GM19351 (cell line): ENCODE measurements around the gene ZC3HAV1L.
"Not testable (repeated sequence)": the region's sequence is repeated elsewhere in the genome, so short reads cannot be mapped to it uniquely, and the experiment has no call there.

Source experiments
- ATAC-seq: cut with Tn5 transposase; IDR thresholded peaks from one replicate; pipeline ENCODE4 v1.9.1; 2021; ENCODE audit warnings: mild to moderate bottlenecking, moderate library complexity; ENCODE audit not compliant: unreplicated experiment

The ZC3HAV1L gene, protein sequence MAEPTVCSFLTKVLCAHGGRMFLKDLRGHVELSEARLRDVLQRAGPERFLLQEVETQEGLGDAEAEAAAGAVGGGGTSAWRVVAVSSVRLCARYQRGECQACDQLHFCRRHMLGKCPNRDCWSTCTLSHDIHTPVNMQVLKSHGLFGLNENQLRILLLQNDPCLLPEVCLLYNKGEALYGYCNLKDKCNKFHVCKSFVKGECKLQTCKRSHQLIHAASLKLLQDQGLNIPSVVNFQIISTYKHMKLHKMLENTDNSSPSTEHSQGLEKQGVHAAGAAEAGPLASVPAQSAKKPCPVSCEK

DNA sequence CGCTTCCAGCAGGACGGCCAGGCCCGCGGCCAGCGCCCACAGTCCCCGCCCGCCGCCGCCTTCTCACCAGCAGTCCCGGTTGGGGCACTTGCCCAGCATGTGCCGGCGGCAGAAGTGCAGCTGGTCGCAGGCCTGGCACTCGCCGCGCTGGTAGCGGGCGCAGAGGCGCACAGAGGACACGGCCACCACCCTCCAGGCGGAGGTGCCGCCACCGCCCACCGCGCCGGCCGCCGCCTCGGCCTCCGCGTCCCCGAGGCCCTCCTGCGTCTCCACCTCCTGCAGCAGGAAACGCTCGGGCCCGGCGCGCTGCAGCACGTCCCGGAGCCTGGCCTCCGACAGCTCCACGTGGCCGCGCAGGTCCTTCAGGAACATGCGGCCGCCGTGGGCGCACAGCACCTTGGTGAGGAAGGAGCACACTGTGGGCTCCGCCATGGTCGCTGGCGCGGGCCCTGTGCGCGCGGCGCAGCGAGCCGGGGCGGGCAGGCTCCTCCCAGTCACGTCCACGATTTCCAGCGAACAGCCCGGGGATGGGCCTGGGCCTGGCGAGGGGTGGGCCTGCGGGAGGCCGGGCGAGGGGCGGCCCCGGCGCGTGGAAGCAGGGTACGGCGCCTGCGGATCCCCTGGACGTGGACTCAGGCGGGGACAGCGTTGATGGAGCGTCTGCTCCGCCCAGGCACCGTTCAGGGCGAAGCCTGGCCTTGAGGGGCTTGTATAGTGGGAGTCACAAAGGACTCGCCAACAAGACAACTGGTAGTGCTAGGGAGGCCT lies at the start of gene ZC3HAV1L:
ZC3HAV1L (minus strand) TSS at position 457 of the 768 bp plus-strand sequence; CDS start at position 432, 25 bp downstream.
- peak; percentile 82 for ATAC-seq

DNA sequence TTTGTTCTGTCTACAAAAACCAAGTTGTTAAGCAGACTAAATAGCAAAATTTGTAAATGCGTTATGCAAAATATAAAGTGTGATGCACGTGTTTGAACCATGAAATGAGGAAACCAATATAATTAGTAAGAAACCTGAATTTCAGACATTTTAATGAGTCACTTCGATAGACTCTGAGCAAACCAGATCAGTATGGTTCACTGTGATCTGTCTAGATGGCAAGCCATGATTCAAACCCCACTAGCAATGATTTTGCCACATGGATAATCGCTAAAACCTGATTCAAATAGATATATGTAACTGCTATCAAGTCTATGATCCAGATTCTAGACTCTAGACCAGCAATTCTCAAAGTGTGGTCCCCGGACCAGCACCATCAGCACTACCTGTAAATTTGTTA lies 48.9 kb upstream of the ZC3HAV1L start:
- ATAC-seq, result no peak

DNA sequence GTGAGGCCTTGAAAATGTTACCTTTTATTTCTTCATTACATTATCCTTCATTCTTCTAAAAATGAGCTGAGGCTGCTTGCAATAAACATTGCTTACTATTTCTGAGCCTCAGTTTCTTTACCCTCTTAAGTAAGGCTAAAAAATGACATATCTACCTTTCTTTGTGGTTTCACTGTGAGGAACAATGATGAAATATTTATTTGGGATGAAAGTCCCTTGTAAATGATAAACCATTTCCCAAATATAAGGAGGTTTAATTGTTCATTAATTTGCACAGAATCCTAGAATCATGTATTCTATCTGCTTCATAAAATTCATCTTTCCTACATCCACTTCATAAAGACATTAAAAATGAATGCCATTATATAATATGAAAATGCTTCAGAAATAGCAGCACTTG lies 45.7 kb upstream of the ZC3HAV1L start:
- ATAC-seq, result no peak

DNA sequence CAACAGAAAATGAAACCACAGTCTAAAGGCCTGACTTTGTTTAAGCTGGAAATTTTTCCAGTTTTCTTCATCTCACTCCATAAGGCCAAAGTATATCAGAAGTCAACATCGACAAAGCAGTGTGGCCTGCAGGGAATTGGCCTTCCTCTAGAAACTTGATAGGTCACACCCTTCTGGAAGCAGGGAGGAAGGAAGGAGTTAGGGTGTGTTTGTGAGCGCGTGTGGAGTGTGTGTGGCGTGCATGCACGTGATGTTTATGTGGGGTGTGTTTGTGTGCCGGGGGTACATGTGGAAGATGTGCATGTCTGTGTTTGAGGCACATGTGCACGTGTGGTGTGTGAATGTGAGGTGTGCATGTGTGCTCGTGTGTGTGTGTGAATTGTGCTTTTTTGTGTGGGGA lies 45.1 kb upstream of the ZC3HAV1L start:
- no peak for ATAC-seq

DNA sequence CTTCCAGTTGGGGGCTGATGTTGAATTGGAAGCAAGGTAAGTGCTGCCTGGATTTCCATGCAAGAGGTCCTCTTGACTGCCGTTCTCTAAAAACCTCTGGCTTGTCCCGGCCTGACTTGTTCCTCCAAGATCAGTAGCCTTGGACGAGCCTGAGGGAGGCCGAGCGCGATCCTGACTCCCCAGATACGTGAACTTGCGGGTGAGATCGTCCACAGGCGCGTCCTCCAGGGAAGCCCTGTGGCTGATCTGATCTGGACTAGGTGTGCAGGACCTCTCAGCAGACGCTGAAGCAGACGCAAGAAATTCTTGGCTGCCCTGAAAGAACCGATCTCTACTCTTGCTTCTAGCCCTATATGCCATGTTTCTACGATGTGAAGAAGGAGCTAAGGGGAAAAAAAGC lies 44.0 kb upstream of the ZC3HAV1L start:
- no peak for ATAC-seq

DNA sequence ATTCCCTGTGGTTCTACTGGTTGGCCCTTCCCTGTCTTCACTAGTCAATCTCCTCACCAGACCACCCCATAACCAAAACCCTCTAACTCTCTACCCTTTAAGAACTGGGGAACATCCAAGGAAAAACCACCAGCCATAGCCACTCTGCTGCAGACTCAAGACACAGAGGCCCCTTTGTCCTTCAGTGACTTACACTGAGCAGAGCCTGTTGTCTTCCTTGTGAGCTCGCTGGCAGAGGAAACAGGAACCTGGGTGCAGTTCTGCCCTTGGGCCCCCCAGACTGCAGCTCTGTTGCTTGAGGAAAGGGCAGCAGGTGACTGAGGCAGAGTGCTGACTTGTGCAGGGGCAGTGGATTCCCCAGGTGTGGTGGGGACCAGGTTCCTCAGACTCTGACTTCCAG lies 43.1 kb upstream of the ZC3HAV1L start:
- no peak for ATAC-seq

DNA sequence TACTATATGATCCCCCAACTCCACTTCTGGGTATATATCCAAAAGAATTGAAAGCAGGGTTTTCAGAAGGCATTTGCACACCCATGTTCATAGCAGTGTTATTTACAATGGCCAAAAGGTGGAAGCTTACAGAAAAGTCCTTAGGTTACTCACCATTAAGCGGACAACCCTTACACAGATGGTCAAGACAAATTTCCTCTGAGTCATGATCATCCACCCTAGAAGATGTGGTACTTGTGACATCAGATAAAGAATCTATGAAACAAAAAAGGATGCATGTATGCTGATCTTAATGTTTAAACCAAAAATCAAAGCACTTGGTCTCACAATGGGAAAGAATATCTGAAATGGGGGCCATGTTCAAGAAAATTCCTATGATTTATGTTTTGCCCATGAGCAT lies 42.6 kb upstream of the ZC3HAV1L start:
- no peak for ATAC-seq

DNA sequence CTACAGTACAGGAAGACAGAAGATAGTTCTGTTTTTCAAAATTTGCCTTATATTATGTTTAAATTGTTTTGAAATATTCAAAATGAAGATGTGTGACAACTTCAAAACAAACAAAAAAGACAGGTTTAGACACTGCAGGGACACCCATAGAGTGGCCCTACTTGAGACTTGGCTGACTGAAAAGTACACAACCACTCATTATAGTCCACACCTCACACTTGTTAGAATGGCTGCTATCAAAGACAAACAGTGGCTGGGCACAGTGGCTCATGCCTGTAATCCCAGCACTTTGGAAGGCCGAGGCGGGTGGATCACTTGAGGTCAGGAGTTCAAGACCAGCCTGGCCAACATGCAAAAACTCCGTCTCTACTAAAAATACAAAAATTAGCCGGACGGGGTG lies 41.9 kb upstream of the ZC3HAV1L start:
- not testable (repeated sequence) for ATAC-seq

DNA sequence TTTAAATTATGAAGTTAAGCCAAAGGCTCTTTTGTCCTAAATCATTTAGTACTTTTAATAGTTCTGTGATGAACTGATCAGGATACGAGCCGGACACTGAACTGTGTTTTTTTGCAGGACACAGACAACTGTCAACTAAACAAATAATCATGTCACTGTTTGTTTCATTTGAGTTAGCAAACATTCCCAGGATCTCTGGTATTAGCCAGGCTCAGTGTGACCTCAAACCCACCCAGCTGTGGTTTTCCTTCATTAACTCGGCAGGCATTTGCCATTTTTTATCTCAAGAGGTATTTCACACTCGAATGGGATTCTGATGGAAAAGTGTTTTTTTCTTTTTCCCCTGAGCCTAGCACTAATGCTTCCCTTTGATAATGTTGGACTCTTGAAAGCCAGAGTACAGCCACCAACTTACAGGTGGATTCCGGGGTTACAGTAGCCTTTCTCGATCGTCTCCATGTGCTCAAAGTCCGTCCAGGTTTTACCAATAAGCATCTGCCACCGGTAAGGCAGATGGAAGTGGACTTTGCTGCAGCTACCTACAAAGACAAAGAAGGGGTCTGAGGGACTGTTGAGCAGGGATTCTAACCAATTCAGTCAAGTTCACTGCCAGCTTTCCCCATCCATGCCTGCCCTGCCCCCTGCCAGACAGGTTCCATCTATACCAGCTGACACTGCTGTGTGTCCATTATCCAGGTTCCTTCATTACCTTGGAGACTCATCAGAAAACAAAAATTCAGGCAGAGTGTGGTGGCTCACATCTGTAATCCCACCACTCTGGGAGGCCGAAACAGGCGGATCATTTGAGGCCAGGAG lies 40.2 kb upstream of the ZC3HAV1L start:
- no peak for ATAC-seq

DNA sequence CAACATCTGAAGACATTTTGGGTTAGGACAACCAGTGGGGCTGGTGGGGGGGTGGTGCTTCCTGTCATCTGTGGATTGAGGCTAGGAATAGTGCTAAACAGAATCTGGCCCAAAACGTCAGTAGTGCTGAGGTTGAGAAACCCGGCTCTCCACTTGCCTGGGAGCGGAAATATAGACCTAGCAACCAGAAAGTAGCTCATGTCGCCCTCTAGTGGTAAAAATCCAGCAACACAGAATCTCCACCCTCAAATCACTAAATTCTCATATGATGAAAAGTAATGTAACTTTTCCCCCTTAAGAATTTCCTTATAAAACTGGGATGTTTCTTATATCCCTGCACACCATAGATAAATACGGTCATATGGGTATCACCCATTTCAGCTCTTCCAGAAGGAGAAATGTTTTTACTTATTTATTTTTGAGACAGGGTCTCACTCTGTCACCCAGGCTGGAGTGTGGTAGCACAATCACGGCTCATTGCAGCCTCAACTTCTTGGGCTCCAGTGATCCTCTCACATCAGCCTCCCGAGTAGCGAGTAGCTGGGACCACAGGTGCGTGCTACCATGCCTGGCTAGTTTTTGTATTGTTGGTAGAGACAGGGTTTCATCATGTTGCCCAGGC lies 39.3 kb upstream of the ZC3HAV1L start:
- ATAC-seq, result peak; percentile 91

DNA sequence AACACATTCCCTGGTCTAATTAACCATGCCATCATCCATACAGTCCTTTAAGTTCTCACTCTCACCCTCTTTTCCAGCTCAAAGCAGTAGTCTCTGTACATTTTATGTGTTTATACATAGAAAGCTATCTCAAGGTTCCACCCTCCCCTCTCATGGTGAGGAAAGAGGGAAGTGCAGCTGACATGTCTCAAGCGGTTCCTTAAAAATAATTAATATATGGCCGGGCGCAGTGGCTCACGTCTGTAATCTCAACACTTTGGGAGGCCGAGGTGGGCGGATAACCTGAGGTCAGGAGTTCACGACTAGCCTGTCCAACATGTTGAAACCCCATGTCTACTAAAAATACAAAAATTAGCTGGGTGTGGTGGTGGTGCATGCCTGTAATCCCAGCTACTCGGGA lies 37.0 kb upstream of the ZC3HAV1L start:
- ATAC-seq, result no peak

DNA sequence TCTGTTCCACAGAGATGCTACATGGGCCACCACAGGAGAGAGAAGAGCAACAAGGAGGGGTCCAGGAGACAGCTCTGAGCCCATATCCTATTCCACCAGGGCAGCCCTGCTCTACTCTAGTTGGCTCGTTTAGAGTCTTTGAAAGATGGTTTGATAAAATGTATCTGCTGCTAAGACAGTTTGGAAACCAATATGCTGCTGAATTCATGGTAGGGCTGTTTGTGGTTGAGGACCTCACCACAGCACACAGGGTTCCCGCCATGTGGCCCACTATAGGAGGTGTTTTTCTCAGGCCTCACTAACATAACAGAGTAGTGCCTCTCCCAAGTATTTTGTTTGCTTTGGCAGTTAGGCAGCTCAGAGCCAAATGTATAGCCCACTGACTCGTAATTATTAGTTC lies 35.8 kb upstream of the ZC3HAV1L start:
- ATAC-seq, result no peak

DNA sequence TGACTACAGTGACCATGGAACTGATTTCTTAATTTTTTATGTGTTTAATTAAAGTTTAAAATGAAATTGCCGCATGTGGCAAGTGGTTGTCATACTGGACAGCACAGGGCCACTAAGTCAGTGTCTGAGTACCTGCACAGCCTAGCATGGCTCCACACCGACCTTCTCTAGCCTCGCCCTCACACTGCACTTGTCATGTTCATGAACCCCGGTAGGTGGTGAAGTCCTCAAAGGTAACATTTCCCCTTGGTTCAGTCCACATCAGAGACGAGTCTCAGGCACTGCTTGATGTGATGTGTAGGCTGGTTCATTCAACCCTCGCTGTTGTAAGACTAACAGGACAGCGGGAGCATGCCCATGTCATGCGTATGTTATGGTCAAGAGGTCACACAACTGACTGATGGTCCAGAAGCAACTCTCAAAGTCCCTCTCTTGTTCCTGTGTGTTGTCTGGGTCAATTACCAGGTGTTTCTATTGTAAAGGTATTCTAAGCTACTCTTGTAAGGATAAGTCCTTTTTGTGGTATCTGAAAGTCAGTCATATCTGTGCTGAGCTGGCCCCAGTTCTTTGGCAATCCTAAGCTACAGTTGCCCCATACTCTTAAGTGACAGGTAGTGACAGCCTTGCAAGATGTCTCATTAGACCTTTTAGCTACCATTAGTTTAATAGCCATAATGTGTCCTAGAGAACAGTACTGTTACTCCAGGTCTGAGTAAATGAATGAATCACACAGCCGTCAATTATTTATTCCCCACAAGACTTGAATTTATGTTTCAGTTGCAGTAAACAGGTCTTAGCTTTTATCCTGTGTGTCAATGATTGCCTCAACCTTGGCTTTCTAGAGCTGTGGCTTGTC lies 32.9 kb upstream of the ZC3HAV1L start:
- ATAC-seq, result no peak

DNA sequence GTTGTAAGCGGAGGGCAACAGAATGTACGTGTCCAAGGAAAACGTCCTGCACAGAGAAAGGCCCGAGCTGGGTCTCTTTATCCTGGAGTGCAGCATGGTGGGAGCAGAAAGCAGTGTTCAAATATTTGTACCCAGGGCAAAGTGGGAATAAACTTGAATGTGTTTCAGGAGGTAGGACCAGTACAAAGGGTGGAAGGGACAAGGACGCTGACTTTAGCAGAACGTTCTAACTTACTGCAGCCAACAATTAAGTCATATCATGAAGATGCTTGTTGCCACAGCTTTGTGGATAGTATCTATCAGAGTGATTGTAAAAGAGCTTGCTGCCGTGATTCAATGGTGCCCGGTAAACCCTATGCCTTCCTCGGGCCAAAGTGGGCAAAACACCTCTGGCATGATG lies 30.5 kb upstream of the ZC3HAV1L start:
- no peak for ATAC-seq

DNA sequence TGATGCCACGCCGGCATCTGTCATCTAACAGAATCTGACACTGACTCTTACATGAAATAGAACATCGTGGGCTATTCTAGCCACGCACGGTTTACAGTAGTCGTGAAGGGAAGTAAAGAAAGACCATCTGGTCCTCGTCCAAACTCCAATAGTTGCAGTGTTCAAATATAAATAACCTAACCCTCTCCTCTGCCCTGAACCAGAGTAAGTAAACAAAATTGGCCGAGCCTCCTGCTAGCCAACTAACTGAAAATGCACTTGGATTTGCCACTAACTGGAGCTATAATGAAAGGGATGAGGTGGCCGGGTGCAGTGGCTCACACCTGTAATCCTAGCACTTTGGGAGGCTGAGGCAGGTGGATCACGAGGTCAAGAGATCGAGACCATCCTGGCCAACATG lies 29.5 kb upstream of the ZC3HAV1L start:
- ATAC-seq, result no peak

DNA sequence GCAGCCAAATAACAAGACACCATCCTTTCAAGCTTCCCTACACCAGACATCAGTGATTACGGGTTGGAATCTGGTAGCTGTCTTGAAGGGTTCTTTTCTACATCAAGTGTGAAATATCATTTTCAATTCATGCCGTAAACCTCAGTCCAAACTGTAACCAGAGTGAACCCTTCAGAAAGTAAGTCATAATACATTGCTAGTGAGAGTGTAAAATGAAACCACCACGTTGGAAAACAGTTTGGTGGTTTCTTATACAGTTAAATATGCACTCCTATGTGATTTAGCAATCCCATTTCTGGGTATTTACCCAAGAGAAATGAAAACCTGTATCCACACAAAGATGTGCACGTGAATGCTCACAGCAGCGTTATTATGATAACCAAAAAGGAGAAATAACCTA lies 25.6 kb upstream of the ZC3HAV1L start:
- ATAC-seq, result no peak

DNA sequence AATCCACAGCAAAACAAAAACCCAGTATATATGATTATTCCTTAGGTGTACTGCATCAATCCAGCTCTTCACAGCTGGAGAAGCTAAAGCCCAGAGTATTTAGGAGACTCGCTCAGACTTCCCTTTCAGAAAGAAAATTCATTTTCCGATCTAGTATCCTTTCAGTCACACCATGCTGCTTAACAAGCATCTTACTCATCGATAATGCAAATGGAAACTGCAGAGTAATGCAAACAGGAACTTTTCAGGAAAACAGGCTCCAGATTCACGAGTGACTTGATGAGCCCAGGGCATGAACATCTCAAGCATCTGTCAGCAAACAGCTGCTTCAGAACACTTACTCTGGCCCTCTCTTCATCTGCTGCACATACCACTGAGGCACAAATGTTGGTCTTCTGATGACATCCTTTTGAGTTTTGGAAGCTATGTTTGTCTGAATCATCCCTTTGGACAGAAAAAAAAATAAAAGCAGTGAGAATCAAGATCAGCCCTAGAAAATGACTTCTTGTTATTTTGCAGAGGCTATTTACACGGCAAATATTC lies 24.9 kb upstream of the ZC3HAV1L start:
- no peak for ATAC-seq

DNA sequence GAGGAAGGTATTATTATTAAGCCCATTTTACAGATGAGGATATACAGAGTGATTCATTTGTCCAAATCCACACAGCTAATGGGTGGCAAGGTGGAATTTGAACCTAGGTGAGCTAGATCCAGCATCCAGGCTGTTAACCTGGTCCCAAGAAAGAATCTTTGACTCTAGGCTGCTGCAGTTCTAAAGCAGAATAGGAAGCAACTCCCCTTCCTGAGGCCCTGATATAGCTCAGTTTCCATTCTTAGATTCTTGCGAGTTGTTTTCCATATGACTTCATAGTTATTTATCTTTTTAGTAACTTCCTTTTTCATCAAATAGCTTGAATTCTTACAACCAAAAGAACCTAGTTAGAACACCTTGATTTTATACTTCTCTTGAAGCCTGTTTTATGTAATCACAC lies 24.1 kb upstream of the ZC3HAV1L start:
- no peak for ATAC-seq

DNA sequence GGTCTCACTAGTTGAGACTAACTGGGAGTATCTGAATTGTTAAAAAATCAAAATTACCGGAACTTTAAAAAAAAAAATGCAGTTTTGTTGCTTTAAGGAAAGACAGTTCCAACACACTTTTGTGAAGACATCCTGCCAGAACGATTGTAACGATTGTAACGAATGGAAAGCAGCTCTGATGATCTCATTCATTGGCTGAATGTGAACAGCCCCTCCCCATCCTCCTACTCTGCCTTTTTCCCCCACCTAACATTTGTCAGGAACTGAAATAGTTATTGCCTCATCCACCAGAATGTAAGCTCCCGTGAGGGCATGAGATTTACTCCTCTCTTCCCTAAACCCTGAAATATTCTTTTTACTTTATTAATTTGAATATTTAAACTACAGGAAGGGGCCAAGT lies 23.1 kb upstream of the ZC3HAV1L start:
- ATAC-seq, result no peak

DNA sequence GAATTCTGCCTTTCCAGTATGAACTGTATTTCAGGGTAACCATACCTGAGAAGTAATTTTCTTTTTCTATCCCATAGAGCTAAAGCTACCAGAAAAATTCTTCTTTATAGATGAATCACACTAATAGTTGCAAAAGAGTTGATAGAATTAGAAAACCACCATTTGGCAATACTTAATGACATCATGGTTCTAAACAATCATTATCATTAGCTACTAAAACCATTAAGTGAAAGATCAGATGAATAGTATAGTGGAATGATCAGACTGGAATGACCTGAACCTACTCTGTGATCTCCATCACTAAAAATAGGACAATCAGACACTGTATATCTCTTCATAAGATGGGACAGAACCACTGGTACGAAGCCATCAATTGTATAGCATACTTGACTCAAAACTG lies 19.8 kb upstream of the ZC3HAV1L start:
- ATAC-seq, result no peak
